Activated naive CD8-positive, alpha-beta T cell treated with anti-CD3 and anti-CD28 coated beads, Interleukin-2, amount 50 U/mL, for 16 hours (primary cell): ENCODE measurements around the gene SMYD3.

Source experiments
- DNase-seq: peaks from one replicate; pipeline ENCODE4 v3.0.0-alpha.2; 2020; ENCODE audit warnings: low read depth, low spot score

The SMYD3 gene

GRCh38 chr1:246515390-246516005, 8.4 kb upstream of the SMYD3 start:
- no peak for DNase-seq

- no peak for DNase-seq
These were observed 6.7 kb upstream of the SMYD3 start for GRCh38 chr1:246513619-246514343.

GRCh38 chr1:246513041-246513440, 6.0 kb upstream of the SMYD3 start:
- DNase-seq = no peak

- no peak for DNase-seq
These were observed 5.6 kb upstream of the SMYD3 start for GRCh38 chr1:246512635-246513034.

- no peak for DNase-seq
These were observed 5.2 kb upstream of the SMYD3 start for GRCh38 chr1:246512230-246512629.

- DNase-seq = no peak
These were observed 4.1 kb upstream of the SMYD3 start for GRCh38 chr1:246511203-246511602.

- no peak for DNase-seq
These were observed 3.3 kb upstream of the SMYD3 start for GRCh38 chr1:246510147-246511030.

GRCh38 chr1:246508897-246509688, 2.0 kb upstream of the SMYD3 start:
- no peak for DNase-seq

- DNase-seq = no peak
These were observed 759 bp downstream of the SMYD3 start for GRCh38 chr1:246506367-246506673.

- no peak for DNase-seq
These were observed 3.7 kb downstream of the SMYD3 start for GRCh38 chr1:246503341-246503740.

- no peak for DNase-seq
These were observed 9.7 kb downstream of the SMYD3 start for GRCh38 chr1:246497331-246497915.

- DNase-seq = no peak
These were observed 14.4 kb downstream of the SMYD3 start for GRCh38 chr1:246492611-246493245.

- DNase-seq = no peak
These were observed 15.5 kb downstream of the SMYD3 start for GRCh38 chr1:246491551-246492053.

- no peak for DNase-seq
These were observed 18.4 kb downstream of the SMYD3 start for GRCh38 chr1:246488674-246489073.

- no peak for DNase-seq
These were observed 23.5 kb downstream of the SMYD3 start for GRCh38 chr1:246483569-246483933.

GRCh38 chr1:246482805-246483568, 24.1 kb downstream of the SMYD3 start:
- no peak for DNase-seq

GRCh38 chr1:246479061-246479460, 28.0 kb downstream of the SMYD3 start:
- DNase-seq = no peak

- no peak for DNase-seq
These were observed 29.4 kb downstream of the SMYD3 start for GRCh38 chr1:246477634-246478033.

GRCh38 chr1:246476771-246477170, 30.3 kb downstream of the SMYD3 start:
- DNase-seq = no peak

GRCh38 chr1:246471688-246472087, 35.4 kb downstream of the SMYD3 start:
- DNase-seq = no peak
